ENCODE data around the gene OSBP2. TPM values are rescaled to one million over a fixed set of nuclear protein-coding genes. Genes with fewer than 3 reads are reported as not detected.
"Not testable (repeated sequence)": the region's sequence is repeated elsewhere in the genome, so short reads cannot be mapped to it uniquely, and the experiment has no call there.

OSBP2 gene
- total RNA-seq, 1 donor from 2014 or later, result 0.35 TPM

DNA sequence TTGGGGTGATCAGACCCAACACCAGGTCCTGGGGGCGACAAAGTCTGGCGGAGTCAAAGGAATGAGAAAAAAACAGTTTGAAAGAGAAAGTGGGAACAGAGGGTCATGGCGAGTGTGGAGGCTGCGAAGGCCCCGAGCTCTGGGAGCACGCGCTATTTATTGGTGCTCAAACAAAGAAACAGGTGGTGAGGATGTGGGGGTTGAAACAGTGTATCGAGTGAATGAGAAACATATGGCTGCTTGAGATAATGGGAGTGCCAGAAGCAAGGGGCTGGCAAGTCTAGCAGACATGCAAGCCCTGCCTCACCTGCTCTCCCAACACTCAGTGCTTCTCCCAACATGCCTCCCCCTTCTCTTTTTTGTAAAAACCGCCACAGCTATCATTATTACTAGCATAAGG lies 19.2 kb upstream of the OSBP2 start:
- no peaks in the 10 kb centered on the region for H3K9me3 Mint-ChIP-seq
- CTCF ChIA-PET, result no interaction called here
- H3K4me3 Mint-ChIP-seq, result no peak overlapping the region
- intact Hi-C loops (cut with micrococcal nuclease), result no loop called here
- TF ChIP-seq, protein P1, sequence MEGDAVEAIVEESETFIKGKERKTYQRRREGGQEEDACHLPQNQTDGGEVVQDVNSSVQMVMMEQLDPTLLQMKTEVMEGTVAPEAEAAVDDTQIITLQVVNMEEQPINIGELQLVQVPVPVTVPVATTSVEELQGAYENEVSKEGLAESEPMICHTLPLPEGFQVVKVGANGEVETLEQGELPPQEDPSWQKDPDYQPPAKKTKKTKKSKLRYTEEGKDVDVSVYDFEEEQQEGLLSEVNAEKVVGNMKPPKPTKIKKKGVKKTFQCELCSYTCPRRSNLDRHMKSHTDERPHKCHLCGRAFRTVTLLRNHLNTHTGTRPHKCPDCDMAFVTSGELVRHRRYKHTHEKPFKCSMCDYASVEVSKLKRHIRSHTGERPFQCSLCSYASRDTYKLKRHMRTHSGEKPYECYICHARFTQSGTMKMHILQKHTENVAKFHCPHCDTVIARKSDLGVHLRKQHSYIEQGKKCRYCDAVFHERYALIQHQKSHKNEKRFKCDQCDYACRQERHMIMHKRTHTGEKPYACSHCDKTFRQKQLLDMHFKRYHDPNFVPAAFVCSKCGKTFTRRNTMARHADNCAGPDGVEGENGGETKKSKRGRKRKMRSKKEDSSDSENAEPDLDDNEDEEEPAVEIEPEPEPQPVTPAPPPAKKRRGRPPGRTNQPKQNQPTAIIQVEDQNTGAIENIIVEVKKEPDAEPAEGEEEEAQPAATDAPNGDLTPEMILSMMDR (IDR thresholded peaks at IDR 0.05), result no peak
- ATAC-seq (ENCODE audit: low read depth), result no peak
- no peaks in the 10 kb centered on the region for H3K4me1 Mint-ChIP-seq
- no peak for DNase-seq
- H3K27ac Mint-ChIP-seq, result no peak overlapping the region
- H3K27me3 Mint-ChIP-seq, result peaks cover 27% of the 10 kb centered on the region
- H3K36me3 Mint-ChIP-seq (ENCODE audit: low read depth), result no peaks in the 10 kb centered on the region
- POLR2A ChIA-PET, result no interaction called here

DNA sequence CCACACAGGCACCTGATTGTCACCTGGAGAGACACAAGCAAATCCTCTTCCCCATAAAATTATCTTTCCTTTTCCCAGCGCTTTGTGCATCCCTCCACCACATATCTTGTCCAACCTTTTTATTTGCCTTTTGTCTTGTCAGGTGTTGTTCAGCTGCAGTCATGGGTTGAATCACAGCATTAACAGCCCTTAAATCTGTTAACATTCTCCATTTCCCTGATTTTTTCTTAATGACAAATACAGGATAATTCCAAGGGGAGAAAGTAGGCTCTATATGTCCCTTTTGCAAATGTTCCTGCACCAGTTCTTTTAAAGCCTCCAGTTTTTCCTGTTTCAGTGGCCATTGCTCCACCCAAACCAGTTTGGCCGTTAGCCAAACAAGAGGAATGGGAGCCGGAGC lies 18.1 kb upstream of the OSBP2 start:
- POLR2A ChIA-PET; H3K27ac Mint-ChIP-seq; ATAC-seq (ENCODE audit: low read depth); H3K36me3 Mint-ChIP-seq (ENCODE audit: low read depth); H3K4me1 Mint-ChIP-seq; CTCF ChIA-PET; H3K9me3 Mint-ChIP-seq; H3K4me3 Mint-ChIP-seq; DNase-seq; intact Hi-C loops (cut with micrococcal nuclease): not testable (repeated sequence)
- H3K27me3 Mint-ChIP-seq, result peaks cover 27% of the 10 kb centered on the region

DNA sequence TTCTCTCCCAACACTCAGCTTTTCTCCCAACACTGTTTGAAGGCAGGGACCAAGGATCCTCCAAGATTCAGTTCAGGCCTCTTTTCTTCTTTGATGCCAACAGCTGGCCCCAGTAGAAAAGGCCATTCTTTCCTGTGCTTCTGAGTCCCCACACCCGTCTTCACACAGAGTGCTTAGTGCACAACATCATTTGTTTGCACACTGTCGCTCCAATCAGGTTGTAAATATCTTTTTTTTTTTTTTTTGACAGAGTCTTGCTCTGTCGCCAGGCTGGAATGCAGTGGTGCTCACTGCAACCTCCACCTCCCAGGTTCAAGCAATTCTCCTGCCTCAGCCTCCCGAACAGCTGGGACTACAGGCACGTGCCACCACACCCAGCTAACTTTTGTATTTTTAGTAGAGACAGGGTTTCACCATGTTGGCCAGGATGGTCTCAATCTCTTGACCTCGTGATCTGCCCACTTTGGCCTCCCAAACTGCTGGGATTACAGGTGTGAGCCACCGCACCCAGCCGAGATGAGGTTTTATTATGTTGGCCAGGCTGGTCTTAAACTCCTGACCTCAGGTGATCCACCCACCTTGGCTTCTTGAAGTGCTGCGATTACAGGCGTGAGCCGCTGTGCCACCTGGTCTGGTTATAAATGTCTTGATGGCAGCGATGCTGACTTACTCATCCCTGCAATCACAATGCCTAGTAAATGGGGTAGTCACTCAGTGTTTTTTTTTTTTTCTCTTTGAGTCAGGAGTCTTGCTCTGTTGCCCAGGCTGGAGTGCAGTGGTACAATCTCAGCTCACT lies 14.6 kb upstream of the OSBP2 start:
- H3K4me3 Mint-ChIP-seq; DNase-seq; H3K36me3 Mint-ChIP-seq (ENCODE audit: low read depth); H3K4me1 Mint-ChIP-seq; CTCF ChIA-PET; H3K27ac Mint-ChIP-seq; H3K9me3 Mint-ChIP-seq; intact Hi-C loops (cut with micrococcal nuclease); ATAC-seq (ENCODE audit: low read depth); POLR2A ChIA-PET: not testable (repeated sequence)
- H3K27me3 Mint-ChIP-seq, result peaks cover 33% of the 10 kb centered on the region

DNA sequence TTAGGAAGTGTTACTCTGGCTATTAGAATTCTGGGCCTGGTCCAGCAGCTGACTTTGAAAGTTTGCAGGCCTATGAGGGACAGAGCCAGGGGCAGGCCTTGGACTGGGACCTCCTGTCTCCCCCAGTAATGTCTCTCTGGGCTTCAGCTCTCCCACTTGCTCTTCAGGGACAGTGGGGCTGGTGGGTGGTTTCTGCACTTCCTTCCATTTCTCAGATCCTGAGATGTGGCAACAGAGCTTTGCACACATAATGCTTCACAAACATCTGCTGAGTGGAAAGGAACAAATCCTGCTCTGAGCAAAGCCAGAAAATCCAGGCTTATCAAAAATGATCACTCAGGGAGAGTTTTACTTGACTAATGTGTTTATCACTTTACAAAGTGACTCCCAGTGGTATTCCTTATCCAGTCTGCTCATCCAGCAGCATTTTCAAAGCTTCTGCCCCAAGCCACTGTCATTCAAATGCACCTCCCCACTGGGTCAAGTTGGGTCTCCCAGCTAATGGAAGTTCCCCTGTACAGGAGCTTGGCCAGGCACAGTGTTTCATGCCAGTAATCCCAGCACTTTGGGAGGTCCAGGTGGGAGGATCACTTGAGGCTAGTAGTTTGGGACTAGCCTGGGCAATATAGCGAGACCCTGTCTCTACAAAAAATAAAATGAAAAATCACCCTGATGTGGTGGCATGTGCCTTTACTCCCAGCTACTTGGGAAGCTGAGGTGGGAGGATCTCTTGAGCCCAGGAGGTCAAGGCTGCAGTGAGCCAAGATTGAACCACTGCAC lies 13.5 kb upstream of the OSBP2 start:
- no peak overlapping the region for H3K27ac Mint-ChIP-seq
- TF ChIP-seq, protein P1 (IDR thresholded peaks at IDR 0.05), result no peak
- CTCF ChIA-PET, result no interaction called here

DNA sequence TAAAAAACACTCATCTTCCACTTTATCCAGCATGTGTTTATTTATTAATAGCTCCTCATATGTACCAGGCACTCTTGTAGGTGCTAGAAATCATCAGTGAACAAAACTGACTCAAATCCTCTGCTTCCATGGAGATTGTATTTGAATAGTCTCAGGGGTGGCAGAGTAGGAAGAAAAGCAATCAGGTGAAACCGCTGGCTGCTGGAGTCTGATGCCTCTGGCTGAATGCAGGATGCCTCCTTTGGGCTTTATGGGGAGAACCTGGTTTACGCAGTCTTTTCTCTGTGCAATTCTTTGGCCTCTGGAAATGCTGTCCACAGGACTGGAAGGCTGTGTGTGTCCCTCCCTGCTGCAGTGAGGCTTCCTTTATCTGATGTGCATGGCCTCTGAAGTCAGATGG lies 12.8 kb upstream of the OSBP2 start:
- DNase-seq (no peak), ATAC-seq (ENCODE audit: low read depth) (no peak)
- no peaks in the 10 kb centered on the region for H3K36me3 Mint-ChIP-seq (ENCODE audit: low read depth)
- H3K27ac Mint-ChIP-seq, result no peak overlapping the region
- no peaks in the 10 kb centered on the region for H3K4me1 Mint-ChIP-seq
- CTCF ChIA-PET, result no interaction called here
- POLR2A ChIA-PET, result no interaction called here
- TF ChIP-seq, protein P1 (IDR thresholded peaks at IDR 0.05), result no peak
- H3K27me3 Mint-ChIP-seq, result peaks cover 21% of the 10 kb centered on the region
- intact Hi-C loops (cut with micrococcal nuclease), result no loop called here
- H3K9me3 Mint-ChIP-seq, result no peaks in the 10 kb centered on the region
- H3K4me3 Mint-ChIP-seq, result no peak overlapping the region

More for the DNA sequence above, 13.5 kb upstream of the OSBP2 start:
- Mint-ChIP-seq H3K4me3 (no peak overlapping the region), H3K27me3 (peaks cover 27% of the 10 kb centered on the region), H3K9me3 (no peaks in the 10 kb centered on the region), H3K36me3 (ENCODE audit: low read depth) (no peaks in the 10 kb centered on the region), H3K4me1 (no peaks in the 10 kb centered on the region)
- ATAC-seq (ENCODE audit: low read depth), result no peak
- DNase-seq, result no peak
- intact Hi-C loops (cut with micrococcal nuclease), result no loop called here
- POLR2A ChIA-PET, result no interaction called here

DNA sequence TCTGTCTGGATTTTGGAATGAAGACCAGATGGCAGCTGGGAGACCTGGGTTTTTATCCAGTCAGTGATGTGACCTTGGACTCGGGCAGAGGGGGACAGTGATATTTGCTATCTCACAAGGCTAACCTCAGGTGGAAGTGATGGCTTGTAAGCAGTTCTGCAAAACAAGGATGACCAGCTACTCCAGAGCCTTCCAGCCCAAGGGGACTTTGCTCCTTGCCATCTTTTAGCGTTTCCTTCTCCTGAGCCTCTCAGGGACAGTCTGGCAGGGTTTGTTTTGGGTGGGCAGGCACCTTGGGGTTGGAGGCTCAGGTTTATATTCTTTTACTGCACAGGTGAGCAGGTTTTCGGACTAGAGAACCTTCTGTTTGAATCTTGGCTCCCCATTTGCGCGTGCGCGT lies 9.5 kb upstream of the OSBP2 start:
- ChIA-PET CTCF (no interaction called here), POLR2A (no interaction called here)
- no peak for DNase-seq
- no peak overlapping the region for H3K4me3 Mint-ChIP-seq
- H3K27me3 Mint-ChIP-seq, result peaks cover 9% of the 10 kb centered on the region
- intact Hi-C loops (cut with micrococcal nuclease), result no loop called here
- no peak for ATAC-seq (ENCODE audit: low read depth)
- H3K4me1 Mint-ChIP-seq, result no peaks in the 10 kb centered on the region
- no peak overlapping the region for H3K27ac Mint-ChIP-seq
- H3K36me3 Mint-ChIP-seq (ENCODE audit: low read depth), result no peaks in the 10 kb centered on the region
- TF ChIP-seq, protein P1 (IDR thresholded peaks at IDR 0.05), result no peak
- no peaks in the 10 kb centered on the region for H3K9me3 Mint-ChIP-seq
